ENCODE measurements around the gene NCK1.

Gene NCK1

DNA sequence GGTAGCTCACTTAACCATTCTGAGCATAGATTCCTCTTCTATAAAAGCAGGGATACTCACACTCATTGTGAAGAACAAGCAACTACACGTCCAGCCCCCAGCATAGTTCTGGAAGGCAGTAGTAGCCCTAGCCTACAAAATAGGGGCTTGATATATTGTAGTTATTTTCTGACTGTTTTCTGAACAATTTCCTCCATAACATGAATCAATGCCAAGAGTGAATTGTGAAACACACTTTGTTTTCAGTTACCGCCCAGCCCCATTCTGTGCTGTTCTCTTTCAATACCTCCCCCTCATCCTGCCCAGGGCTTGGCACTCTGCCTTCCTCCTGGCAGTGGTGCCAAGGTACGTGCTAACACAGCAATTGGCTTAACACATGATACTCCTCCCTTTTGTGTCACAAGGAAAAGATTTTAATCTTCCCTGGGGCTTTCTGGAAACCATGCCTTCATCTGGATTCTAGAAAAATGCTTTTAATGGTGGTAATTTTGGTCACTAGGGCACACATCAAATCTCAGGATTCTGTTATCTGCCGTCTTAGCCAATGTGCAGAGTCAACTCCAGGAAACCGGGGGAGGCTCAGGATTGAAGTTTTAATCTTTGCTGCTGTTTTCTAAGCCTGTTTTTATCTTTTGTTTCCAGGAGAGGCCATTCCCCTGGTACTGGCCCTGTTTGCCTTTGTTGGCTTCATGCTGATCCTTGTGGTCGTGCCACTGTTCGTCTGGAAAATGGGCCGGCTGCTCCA lies 132.9 kb downstream of the NCK1 start:
- Histone ChIP-seq H4K20me1 (ENCODE audit: insufficient read depth, low read length) (no peaks in the 10 kb centered on the region), H3K4me1 (ENCODE audit: low read length) (no peaks in the 10 kb centered on the region), H3K27me3 (ENCODE audit: low read depth, low read length) (no peaks in the 10 kb centered on the region), H3K4me3 (ENCODE audit: low read length) (no peak overlapping the region), H3K9me3 (ENCODE audit: insufficient read depth, low read length) (no peaks in the 10 kb centered on the region), H3K4me2 (ENCODE audit: low read length) (no peak overlapping the region), H2AFZ (ENCODE audit: low read depth, low read length) (no peak overlapping the region), H3K9ac (ENCODE audit: low read length) (no peak overlapping the region), H3K36me3 (replicated peaks; ENCODE audit: low read depth, low read length) (no peaks in the 10 kb centered on the region), H3K27ac (ENCODE audit: low read length) (no peak overlapping the region), H3K79me2 (ENCODE audit: low read length) (no peaks in the 10 kb centered on the region)
- TF ChIP-seq EZH2phosphoT487 (IDR thresholded peaks at IDR 0.05; ENCODE audit: low read depth), result no peak

DNA sequence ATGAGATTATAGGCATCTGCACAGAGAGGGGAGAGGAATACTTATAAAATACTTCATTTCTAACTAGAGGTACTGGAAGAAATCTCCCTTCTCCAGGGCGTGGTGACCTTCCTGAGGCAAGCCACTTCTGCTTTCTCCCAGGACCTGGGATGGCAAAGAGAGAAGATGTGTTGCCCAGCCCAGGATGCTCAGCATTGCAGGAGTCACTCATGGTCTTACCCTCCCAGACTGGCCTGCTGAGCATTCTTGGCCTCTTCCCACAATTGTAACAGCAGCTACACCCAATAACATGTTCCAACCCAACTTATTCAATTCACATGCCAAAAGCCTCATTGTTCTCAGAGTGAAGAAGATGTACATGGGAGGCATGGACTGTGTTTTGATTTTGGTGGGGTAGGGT lies 133.6 kb downstream of the NCK1 start:
- Histone ChIP-seq H2AFZ (ENCODE audit: low read depth, low read length) (no peak overlapping the region), H3K9me3 (ENCODE audit: insufficient read depth, low read length) (no peaks in the 10 kb centered on the region), H3K36me3 (replicated peaks; ENCODE audit: low read depth, low read length) (no peaks in the 10 kb centered on the region), H3K4me1 (ENCODE audit: low read length) (no peaks in the 10 kb centered on the region), H4K20me1 (ENCODE audit: insufficient read depth, low read length) (no peaks in the 10 kb centered on the region), H3K4me2 (ENCODE audit: low read length) (no peak overlapping the region), H3K4me3 (ENCODE audit: low read length) (no peak overlapping the region), H3K79me2 (ENCODE audit: low read length) (no peaks in the 10 kb centered on the region), H3K27ac (ENCODE audit: low read length) (no peak overlapping the region), H3K9ac (ENCODE audit: low read length) (no peak overlapping the region), H3K27me3 (ENCODE audit: low read depth, low read length) (no peaks in the 10 kb centered on the region)
- TF ChIP-seq, protein P1, sequence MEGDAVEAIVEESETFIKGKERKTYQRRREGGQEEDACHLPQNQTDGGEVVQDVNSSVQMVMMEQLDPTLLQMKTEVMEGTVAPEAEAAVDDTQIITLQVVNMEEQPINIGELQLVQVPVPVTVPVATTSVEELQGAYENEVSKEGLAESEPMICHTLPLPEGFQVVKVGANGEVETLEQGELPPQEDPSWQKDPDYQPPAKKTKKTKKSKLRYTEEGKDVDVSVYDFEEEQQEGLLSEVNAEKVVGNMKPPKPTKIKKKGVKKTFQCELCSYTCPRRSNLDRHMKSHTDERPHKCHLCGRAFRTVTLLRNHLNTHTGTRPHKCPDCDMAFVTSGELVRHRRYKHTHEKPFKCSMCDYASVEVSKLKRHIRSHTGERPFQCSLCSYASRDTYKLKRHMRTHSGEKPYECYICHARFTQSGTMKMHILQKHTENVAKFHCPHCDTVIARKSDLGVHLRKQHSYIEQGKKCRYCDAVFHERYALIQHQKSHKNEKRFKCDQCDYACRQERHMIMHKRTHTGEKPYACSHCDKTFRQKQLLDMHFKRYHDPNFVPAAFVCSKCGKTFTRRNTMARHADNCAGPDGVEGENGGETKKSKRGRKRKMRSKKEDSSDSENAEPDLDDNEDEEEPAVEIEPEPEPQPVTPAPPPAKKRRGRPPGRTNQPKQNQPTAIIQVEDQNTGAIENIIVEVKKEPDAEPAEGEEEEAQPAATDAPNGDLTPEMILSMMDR (IDR thresholded peaks at IDR 0.05; ENCODE audit: low read depth, low read length), result no peak
- TF ChIP-seq EZH2phosphoT487 (IDR thresholded peaks at IDR 0.05; ENCODE audit: low read depth), result no peak
